Iris pigment epithelial cell (primary cell): Measurements from ENCODE around the gene ARRB1.
A peak's percentile ranks its signal among the peaks of the same experiment; 100 is the strongest.

Source experiments
- DNase-seq: peaks from one replicate; pipeline ENCODE4 v3.0.0-alpha.2; 2011; ENCODE audit warnings: low read depth

ARRB1 gene

GRCh38 chr11:75301601-75302345 lies 49.7 kb downstream of the ARRB1 start:
- DNase-seq: no peak

- no peak for DNase-seq
These were observed 50.3 kb downstream of the ARRB1 start for GRCh38 chr11:75301131-75301530.

DNA sequence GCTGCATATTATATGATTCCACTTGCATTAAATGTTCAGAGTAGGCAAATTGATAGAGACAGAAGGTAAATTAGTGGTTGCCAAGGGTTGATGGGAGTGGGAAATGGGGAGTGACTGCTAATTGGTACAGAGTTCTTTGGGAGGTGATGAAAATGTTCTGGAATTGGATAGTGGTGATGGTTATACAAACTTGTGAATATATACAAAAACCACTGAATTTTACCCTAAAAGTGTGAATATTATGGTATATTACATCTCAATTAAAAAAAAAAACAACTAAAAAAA lies 52.5 kb downstream of the ARRB1 start:
- DNase-seq: no peak

- DNase-seq: no peak
These were observed 53.1 kb downstream of the ARRB1 start for GRCh38 chr11:75298191-75298975.

GRCh38 chr11:75293903-75294302 lies 57.6 kb downstream of the ARRB1 start:
- DNase-seq: no peak

- DNase-seq: no peak
These were observed 58.5 kb downstream of the ARRB1 start for GRCh38 chr11:75292943-75293342.

DNA sequence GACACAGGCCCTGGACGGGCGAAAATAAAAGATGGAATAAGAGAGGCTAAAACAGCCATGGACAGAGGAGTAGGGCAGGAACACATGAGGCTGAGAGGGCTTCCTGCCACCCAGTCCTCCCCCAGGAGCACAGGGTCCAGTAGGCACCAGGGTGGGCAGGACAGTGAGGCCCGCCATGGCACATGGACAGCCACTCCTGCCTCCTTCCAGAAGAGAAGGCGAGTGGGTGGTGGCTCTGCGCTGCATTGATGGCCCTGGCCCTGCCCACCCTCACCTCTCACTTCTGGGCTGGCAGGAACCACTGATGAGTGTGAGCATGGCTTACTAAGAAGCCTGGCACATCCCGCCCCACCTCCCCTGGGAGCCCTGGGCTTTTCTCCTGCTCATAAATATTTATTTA lies 59.7 kb downstream of the ARRB1 start:
- no peak for DNase-seq

- no peak for DNase-seq
These were observed 61.5 kb downstream of the ARRB1 start for GRCh38 chr11:75289919-75290318.

GRCh38 chr11:75289511-75289760 lies 62.0 kb downstream of the ARRB1 start:
- DNase-seq: no peak

DNA sequence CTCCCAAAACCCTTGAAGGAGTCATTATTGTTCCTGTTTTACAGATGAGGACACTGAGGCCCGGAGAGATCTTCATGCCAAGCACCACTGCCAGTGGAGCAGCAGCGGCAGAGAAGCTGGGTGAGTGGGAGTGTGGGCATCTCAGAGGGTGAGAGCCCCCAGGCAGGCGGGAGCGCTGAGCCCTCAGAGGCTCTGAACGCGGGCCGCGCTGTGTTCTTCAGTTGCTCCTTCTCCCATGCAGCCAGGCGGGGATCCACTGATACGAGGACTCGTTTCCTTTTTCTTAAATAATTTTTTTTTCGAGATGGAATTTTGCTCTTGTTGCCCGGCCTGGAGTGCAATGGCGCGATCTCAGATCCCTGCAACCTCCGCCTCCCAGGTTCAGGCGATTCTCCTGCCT lies 63.9 kb downstream of the ARRB1 start:
- no peak for DNase-seq

DNA sequence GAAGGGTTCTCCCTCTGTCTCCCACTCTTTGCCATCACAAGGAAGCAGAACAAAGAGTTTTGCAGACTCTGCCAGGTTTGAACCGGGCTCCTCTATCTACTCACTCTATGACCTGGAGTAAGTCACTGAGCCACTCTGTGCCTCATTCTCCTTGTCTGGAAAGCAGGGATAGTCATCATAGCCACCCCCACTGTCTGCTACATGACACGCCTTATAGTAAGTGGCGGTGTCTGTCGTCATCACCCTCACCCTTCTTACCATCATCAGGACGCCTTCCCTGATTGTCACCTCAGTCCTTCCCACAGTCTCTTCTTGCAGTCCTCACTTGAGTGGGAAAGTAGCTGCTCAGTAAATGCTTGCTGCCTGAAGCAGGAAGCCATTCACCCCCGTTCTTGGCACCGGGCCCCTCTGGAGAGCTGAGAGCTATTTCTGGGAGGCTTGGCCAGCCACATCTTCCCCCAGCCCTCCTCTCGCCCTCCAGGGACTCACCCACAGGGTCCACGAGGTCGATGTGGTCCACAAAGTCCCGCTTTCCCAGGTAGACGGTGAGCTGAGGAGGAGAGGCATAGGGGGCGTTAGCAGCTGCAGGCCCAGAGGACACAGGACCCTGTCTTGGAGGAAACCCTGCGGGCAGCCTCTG lies 64.5 kb downstream of the ARRB1 start:
- peak; percentile 15 for DNase-seq

DNA sequence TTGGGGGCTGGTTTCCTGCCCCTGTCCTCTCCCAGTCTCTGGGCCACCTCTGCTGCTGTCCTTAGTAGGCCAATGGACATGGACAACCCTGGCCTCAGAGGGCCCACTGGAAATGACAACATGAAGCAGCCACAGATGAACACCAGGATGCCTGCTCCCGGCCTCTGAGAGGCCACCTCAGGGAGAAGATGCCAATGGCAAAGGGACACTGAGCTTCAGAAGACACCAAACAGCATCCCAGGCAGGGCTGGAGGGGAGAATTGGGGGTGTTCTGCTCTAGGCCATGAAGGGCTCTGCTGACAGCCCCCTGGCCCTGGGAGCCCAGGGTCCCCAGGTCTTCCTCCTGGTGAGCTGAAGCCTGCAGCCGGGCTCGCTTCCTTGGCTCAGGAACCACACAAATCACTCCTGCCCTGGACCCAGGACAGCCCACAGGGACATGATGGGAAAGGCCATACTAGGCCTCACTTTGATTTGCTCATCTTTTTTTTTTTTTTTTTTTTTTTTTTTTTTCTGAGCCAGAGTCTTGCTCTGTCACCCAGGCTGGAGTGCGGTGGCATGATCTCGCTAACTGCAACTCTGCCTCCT lies 65.6 kb downstream of the ARRB1 start:
- no peak for DNase-seq

DNA sequence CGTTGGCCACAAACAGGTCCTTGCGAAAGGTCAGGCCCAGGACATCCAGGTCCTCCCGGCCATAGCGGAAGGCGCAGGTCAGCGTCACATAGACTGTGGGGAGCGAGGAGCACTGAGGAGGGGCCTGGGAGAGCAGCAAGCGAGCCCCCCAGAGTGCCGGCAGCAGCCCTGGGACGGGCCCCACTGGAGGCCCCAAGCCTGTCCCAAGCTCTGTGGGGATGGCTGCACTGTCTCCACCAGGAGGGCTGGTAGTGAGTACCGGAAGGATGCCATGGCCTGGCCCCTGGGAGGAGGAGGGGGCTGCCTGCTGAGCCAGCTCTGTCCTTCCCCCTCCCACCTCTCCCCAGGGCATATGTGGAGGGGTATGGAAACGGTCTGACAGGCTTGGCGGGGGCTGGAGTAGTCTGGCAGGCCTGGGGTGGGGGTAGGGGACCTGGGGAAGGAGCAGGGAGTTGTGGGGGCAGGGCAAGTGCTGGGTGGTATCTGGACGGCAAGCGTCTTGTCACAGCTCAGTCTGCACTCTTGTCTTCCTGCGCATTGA lies 68.0 kb downstream of the ARRB1 start:
- no peak for DNase-seq

- no peak for DNase-seq
These were observed 69.9 kb downstream of the ARRB1 start for GRCh38 chr11:75281469-75282095.

- DNase-seq: no peak
These were observed 70.5 kb downstream of the ARRB1 start for GRCh38 chr11:75280770-75281468.

DNA sequence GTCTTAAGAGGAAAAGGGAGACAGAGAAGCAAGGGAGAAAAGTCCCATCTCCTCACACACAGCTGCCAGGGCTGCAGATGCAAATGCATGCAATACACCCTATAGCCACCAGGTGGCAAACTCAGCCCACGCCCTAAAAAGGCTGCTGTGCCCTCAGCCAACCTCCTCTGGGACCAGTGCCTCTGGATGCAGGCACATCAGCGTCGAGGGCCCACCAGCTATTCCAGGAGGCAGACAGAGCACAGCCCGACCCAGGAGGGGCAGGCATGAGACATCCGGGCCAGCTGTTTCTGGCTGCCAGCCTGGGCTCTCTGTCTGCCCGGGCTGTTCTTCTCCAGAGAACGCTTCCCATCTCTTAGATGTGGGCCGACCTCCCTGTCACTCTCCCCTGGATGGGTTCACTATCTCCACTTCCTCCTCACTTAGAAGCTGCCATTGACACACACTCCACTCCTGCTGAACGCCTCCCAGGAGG lies 71.2 kb downstream of the ARRB1 start:
- DNase-seq: peak; percentile 59

GRCh38 chr11:75279273-75279672 lies 72.2 kb downstream of the ARRB1 start:
- DNase-seq: peak; percentile 29

- no peak for DNase-seq
These were observed 73.3 kb downstream of the ARRB1 start for GRCh38 chr11:75277991-75278790.

GRCh38 chr11:75277211-75277805 lies 74.2 kb downstream of the ARRB1 start:
- no peak for DNase-seq

- no peak for DNase-seq
These were observed 74.8 kb downstream of the ARRB1 start for GRCh38 chr11:75276686-75277085.
